Right lung (tissue), 5 donors: ENCODE measurements around the gene F12. TPM values are rescaled to one million over a fixed set of nuclear protein-coding genes. Genes with fewer than 3 reads are reported as not detected.
A peak's percentile ranks its signal among the peaks of the same experiment; 100 is the strongest.
"Not testable (repeated sequence)": the region's sequence is repeated elsewhere in the genome, so short reads cannot be mapped to it uniquely, and the experiment has no call there.

Source experiments
- DNase-seq, 2 donors: peaks; one replicate each; pipeline ENCODE4 v3.0.0-alpha.2; 2013
- polyA plus RNA-seq, 5 donors: library from polyadenylated mRNA; unstranded; fragments of 120-200 nt; gene quantifications; one replicate each; pipeline versions ENCODE4 v1.2.1 to v1.2.3, GENCODE V29; 2013; ENCODE audit warnings: inconsistent platforms in 1 of 5, low replicate concordance in 1 of 5; ENCODE audit not compliant: insufficient read length in 5 of 5, insufficient read depth in 1 of 5

The F12 gene
- polyA plus RNA-seq, 5 donors: 0.09 to 0.40 (median 0.17) TPM; not detected in 1

DNA sequence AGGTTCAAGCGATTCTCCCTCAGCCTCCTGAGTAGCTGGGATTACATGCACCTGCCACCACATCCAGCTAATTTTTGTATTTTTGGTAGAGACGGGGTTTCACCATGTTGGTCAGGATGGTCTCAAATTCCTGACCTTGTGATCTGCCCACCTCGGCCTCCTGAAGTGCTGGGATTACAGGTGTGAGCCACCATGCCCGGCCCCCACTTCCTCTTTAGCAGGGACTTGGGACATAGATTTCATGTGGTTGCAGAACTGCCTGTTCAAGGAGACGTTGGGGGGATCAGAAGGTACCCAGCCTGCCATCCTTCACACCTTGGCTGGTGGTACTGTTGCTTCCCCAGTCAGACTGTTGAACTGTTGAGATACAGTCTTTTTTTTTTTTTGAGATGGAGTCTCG is 7.7 kb upstream of the F12 start:
- DNase-seq: not testable (repeated sequence)

DNA sequence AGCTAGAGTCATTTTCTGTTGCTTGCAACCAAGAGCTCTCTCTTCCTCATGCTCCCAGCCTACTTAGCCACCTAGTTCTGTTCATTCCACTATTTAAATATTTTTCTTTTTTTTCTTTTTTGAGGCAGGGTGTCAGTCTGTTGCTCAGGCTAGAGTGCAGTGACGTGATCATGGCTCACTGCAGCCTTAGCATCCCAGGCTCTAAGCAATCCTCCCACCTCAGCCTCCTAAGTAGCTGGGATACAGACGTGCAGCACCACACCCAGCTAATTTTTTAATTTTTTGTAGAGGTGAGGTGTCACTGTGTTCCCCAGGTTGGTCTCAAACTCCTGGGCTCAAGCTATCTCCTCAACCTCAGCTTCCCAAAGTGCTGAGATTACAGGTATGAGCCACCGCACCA is 5.1 kb upstream of the F12 start:
- DNase-seq: no peak

DNA sequence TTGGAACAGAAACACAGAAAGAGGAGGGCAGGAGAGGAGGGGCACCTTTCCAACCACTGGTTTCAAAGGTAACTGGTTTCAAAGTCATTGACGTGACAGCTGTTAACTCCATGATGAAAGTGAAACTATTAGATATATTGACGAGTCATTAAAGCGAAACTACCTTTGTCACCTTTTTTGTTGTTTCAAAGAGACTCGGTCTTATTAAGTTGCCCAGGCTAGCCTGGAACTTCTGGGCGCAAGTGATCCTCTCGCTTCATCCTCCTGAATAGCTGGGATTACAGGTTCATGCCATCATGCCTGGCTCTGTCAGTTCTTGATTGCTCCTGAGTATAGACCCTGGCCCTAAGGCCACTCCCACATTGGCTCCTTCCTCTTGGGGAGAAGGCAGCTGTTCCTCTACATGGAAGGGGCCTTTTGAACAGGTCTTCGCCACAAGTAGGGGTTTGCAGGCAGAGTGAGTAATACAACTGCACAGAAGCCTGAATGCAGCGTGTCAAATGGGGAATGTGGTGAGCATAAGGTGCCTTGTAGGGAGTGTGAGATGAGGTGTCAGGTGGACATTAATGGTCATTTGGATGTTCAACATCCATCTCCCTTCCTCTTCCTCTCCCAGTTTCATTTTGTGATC is 3.4 kb upstream of the F12 start:
- no peak for DNase-seq

DNA sequence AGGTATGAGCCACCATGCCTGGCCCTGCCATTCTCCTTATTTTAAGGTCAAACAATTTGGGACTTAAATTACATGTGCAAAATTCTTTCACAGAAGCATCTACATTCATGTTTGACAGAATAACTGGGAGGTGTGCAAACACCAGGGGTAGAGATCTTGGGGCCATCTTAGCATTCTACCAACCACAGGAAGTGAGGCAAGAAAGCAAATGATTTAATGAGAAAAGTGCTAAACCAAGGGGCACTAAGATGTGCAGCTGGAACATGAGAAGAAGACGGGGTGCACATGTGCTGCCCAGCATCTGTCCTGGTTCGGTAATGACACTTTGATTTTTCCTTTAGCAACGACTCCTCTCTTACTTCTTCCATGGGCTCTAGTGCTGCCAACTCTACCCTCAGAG is 1.2 kb upstream of the F12 start:
- no peak for DNase-seq

DNA sequence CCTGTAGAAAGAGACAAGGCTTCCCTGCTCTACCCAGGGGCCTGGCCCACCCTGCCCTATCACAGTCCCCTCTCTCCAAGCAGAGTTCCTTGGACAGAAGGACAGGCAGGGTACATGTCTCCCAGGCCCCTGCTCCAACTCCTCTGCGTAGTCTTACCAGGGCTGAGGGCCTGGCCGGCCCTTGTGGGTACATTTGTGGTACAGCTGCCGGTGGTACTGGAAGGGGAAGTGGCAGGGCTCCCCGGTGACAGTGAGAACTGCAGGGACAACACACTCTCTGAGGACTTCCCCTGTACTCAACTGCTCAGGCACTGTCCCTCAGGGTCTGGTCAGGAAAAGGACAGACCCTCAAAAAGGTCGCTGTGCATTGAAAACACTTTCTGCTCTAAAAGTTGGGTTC is 3.6 kb downstream of the F12 start:
- DNase-seq: no peak

DNA sequence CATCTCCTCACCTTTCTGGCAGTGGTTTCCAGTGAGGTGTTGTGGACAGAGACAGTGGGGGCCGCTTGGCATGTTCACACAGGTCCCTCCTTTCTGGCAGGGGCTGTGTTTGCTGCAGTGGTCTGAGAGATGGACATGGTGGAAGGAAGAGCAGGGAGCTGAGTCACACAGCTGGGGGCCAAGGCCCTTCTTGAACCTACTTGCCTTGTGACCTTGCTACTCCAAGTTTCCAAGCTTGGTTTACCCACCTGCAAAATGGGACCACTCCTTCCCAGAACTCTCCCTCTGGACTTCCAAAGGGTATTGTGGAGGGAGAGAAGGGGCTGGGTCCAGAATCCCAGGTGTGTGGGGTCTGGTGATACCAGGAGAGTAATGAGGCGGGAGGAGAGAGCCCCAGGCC is 4.1 kb downstream of the F12 start:
- no peak for DNase-seq

DNA sequence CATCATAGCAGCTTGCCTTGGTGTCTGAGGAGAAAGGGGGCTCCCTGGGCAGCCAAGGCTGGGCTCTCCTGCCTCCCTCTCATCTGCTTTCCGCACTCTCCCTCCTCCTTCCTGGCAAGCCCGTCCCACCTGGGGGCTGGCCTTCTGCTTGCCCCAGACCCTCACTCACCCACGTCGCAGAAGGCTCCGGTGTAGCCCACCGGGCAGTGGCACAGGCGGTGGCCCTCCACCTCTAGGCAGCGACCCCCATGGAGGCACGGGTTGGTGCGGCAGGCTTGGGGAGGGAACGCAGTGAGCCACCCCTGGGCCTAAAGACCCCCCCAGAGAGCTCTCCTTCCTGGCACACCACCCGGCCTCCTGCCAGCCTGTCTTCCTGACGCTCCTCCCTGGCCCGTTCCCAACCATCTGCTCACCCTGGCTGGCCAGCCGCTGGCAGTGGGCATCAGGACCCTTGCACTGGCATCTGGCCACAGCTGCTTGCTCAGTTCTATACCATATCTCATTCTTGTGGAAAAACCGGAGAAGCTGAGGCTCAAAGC is 4.7 kb downstream of the F12 start:
- no peak for DNase-seq

DNA sequence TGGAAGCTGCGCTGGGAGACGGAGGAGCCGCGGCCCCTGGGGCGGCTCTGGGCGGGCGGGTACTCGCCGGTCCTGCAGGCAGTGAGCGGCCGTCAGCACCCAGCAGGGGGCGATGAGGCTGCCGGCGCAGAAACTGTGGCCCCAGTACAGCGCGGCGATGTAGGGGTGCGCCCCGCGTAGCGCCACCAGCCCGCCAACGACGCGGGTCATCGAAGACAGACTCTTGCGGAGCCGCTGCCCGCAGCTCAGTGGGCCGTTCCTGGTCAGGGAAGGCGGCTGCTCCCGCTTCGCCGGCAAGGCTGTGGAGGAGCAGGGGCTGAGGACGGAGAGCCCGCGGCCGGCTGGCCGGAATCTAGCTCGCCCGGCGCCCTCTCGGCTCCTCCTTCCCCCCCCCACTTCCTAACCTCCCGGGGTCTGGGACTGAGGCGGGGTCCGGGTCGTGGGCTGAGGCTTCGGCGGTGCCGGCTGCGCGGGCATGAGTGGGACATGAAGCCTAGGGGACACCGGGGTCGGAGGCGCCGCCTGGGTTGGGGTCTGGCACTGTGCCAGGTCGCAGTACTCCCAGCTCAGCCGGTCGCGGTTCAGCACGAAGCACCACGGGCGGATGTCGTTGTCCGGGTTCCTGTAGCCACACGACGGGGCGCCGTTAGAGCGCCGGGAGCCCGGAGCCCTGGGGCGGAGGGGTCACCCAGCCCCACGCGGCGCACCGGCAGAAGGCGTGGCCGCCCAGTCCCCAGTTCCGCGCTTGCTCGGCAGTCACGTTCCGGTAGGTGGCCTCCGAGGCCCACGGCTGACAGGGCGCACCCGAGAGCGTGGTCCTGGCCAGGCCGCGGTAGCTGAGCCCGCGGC is 5.3 kb downstream of the F12 start:
- peak; percentile 80 to 81 for DNase-seq

DNA sequence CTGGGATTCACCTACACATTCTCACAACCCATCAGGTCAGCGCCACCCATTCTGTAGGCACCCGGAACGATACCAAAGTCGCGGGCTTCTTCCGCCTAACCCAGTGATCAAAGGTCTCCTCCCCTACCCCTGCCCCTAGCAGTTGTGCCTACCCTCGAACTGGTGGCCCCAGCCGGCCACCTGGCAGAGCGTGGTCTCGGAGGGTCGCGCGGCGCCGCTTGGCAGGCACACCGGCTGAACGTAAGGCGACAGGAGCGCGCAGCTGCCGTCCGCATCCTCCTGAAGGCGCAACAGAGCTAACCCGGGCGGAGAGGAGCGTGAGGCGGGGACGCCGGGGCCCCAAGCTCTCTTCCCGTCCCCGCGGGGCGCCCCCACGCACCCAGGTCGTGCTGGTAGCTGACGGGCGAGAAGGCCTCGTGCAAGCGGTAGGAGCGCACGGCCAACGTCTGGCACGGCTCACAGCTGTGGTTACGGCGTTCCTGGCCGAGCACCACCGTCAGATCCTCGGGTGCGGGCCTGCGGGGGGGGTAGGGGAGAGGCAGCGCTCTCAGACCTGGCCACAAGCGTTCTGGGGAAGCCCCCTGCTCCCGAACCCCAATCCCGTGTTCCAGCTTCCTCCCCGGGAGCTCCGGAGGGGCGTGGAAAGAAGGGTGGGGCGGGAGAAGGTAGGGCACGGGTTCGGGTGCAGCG is 6.1 kb downstream of the F12 start:
- DNase-seq: no peak

DNA sequence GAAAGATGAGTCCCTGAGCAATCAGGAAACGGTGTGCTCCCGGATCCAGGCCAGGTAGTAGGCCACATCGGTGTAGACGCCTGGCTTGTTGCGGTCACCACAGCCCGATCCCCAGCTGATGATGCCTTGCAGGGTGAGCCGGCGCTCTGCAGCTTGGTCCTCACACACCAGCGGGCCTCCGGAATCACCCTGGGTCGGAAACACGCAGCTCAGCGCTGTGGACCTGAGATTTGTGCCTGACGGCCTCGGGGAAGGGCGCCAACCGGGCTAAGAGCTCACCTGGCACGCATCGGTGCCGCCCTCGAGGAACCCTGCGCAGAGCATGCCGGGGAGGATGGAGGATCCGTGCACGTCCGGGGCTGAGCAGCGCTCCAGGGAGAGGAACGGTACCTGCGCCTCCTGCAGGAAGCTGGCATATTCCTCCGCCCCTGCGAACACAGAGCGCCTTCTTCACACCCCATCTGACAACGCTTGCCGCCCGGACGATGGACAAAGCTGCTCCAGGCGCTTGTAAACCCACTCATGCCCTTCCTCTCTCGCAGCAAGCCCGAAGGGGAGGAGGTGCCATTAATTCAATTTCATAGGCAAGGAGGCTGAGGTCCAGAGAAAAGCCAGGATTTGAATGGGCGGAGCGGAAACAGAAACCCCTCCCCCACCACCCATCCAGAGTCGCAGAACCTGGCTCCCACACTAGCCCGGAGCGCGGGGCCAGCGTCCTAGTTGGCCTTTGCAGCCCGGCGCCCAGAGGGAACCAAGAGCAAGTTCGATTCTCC is 6.9 kb downstream of the F12 start:
- no peak for DNase-seq

DNA sequence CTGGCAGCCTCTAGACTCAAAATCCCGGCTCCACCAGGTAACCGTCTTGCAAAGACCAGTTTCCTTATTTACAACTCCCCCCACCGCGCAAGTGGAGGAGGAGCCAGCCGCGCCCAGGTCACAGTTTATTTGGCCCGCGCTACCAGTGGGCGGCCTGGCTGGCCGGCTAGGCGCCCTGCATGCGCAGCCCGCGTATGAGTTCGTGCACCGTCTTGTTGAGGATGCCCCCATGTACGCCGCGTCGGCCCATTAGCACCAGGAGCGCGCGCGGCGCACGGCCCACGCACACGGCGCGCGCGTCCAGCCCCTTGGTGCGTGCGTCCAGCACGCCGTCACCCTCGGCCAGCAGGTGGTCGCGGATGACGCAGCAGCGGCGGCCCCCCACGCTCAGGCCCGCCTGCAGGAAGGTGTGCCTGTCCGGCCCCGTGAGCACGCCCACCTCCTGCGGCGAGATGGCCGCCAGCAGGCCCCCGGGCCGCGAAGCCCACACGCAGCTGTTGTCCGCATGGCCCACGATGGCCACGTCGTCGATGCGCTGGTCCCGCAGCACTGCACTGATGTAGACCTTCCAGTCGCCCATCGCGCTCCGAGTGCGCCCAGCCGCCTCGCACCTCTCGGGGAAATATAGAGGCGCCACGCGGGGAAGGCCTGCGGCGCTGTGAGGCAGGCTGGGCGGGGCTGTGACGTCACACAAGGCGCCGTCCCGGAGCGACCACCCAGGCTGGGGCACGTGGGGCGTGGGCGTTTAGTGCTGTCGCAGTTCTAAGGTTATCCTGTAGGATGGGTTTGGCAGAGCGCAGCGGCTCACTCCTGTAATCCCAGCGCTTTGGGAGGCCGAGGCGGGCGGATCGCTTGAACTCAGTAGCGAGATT is 9.1 kb downstream of the F12 start, which contains the start of gene PFN3:
TSS of gene PFN3 (minus strand) at position 665 of the 872 bp plus-strand sequence. CDS start at position 580, 85 bp downstream.
- DNase-seq: no peak

DNA sequence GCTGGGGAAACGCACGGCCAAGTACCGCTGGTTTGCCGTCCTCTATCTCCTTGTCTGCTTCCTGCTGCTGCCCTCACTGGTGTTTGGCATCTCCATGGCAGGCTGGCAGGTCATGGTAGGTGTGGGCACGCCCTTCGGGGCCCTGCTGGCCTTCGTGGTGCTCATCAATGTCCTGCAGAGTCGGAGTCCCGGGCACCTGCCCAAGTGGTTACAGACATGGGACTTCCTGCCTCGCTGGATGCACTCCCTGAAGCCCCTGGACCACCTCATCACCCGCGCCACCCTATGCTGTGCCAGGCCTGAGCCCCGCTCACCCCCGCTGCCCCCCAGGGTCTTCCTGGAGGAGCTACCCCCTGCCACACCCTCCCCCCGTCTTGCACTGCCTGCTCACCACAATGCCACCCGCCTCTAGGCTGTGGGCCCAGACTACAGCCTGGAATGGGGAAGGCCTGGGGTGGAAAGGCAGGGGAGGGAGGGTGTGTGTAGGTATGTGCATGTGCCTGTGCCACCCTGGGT is 11.4 kb downstream of the F12 start:
- no peak for DNase-seq

DNA sequence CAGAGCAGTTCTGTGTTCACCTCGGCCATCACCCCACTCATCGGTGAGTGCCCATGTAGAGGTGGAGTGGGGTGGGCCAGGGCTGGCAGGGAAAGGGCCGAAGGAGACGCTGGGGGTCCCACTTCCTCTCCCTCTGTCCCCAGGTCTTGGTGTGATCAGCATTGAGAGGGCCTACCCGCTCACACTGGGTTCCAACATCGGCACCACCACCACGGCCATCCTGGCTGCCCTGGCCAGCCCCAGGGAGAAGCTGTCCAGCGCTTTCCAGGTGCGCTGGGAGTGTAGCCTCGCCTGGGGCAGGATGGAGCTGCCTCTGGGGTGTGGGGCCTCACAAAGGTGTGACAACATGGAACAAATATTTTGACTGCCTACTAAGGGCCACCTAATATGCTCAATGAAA is 12.6 kb downstream of the F12 start:
- DNase-seq: no peak

DNA sequence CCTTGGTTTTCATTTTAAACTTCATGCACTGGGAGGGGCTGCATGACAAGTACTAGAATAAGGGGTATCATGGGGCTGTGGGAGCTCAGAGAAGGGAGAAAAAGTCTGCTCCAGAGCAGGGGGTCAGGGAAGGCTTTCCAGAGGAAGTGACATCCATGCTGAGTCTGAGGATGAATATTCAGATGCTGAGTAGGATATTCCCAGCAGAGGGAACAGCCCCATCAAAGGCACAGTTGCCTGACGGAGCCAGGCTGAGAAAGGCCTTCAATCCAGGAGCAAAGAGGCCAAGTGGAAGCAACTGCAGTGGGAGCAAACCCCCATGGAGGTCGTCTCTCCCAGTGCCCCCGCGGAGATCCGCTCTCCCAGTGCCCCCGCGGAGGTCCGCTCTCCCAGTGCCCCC is 13.3 kb downstream of the F12 start:
- no peak for DNase-seq

DNA sequence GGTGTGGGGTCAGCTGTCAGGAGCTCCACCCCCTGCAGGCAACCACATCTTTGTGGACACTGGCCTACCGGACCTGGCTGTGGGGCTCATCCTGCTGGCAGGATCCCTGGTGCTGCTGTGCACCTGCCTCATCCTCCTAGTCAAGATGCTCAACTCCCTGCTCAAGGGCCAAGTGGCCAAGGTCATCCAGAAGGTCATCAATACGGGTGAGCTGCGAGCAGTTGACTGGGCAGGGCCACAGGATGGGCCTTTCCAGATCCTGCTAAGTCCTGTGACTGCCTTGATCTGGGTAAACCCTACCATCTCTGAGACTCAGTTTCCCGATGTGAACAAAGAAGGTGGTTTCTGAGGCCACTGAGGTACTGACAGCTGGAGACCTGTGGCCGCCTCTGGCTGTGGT is 15.4 kb downstream of the F12 start:
- no peak for DNase-seq

DNA sequence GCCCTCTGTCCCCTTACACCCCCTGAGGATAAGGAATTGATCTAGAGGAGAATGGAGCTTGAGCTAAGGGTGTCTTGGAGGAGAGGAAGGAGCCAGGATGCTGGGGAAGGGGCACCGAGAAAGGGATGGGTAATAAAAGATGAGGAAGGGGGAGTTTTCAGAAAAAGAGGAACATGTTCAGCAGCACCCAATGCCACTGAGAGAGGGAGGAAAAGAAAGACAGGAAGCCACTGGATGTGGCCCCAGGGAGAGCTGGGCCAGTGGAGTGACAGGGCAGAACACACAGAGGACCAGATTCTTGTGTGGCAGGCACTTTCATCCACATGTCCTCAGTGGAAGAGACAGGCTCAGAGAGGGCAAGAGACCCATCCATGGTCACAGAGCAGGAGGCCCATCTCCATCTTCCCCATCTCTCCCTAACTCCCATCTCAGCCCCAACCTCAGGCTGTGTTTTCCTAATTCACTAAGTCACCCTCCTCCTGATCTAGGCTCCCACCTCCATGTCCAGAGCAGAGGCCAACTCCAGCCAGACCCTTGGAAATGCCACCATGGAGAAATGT is 16.1 kb downstream of the F12 start:
- DNase-seq: no peak

DNA sequence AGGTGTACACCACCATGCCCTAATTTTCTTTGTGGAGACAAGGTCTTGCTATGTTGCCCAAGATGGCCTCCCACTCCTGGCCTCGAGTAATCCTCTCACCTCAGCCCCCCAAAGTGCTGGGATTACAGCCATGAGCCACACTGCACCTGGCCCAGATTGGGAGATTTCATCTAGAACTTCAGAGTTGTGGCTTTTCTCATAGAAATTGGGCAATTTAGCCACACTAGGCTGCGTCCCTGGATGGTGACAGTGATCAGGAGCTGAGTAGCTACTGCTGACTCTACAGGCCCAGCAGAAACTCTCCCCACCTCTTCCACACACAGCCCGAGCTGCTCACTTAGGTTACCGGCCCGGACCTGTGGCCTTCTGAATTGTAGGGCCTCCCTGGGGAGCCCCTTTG is 16.6 kb downstream of the F12 start:
- no peak for DNase-seq

DNA sequence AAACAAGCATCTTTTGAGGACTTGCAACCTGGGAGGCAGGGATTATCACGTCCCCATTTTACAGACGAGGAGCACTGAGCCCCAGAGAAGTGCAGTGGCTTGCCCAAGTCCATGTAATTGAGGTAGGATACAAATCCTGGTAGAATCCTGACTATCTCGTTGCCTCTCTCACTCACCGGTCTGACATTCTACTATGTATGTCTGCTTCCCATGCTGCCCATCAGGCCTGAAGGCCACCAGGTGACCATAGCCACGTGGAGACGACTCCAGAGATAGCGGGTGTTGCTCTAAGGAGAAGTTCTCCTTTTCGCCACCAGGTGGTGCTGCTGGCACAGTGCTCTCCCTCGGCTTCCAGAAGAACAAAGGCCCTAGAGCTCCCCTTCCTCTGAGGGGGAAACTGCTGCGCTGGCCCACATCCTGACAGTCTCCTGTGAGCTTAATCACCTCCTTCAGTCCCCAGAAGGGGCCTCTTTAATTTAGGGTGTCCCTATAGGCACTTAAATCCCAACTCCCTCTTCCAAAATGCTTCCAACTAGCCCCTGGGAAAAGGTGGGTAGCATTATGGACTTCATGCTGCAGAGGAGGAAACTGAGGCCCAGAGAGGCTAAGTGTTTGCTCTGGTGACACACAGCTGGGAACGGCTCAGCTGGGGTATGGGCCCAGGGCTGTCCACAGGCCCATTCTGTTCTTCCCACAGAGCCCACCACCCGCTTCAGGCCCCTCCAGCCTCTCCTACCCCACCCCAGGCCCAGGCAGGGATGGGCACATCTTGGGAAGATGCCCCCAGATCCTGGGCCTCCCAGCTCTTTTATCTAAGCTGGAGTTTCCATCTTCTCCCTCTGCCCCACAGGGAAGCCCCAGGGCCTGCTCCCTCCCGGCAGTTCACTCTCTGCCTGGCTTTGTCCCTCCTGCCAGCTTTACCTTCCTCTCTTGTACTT is 18.7 kb downstream of the F12 start:
- peak; percentile 77 to 84 for DNase-seq
